ENCODE results near the gene NOL4L.

Gene NOL4L

GRCh38 chr20:32444474-32445220, 140.5 kb downstream of the NOL4L start:
- peaks cover 3% of the 10 kb centered on the region for H3K27me3 Mint-ChIP-seq (ENCODE audit: low read depth, poor library complexity)
- DNase-seq: no peak
- peak overlapping the region; percentile 94 for H3K27ac Mint-ChIP-seq
- TF ChIP-seq CTCF (IDR thresholded peaks at IDR 0.05): no peak
- H3K36me3 Mint-ChIP-seq (ENCODE audit: low read depth): peaks cover 45% of the 10 kb centered on the region
- H3K4me3 Mint-ChIP-seq: no peak overlapping the region
- peaks cover 27% of the 10 kb centered on the region for H3K4me1 Mint-ChIP-seq
- H3K9me3 Mint-ChIP-seq: no peaks in the 10 kb centered on the region

GRCh38 chr20:32443386-32443974, 141.7 kb downstream of the NOL4L start:
- Mint-ChIP-seq H3K4me1 (peaks cover 27% of the 10 kb centered on the region), H3K27ac (peak overlapping the region; percentile 48), H3K4me3 (no peak overlapping the region), H3K36me3 (ENCODE audit: low read depth) (peaks cover 50% of the 10 kb centered on the region), H3K9me3 (no peaks in the 10 kb centered on the region), H3K27me3 (ENCODE audit: low read depth, poor library complexity) (peaks cover 3% of the 10 kb centered on the region)
- DNase-seq: no peak
- TF ChIP-seq CTCF (IDR thresholded peaks at IDR 0.05): no peak

GRCh38 chr20:32442630-32443373, 142.3 kb downstream of the NOL4L start:
- no peak overlapping the region for H3K4me3 Mint-ChIP-seq
- H3K4me1 Mint-ChIP-seq: peaks cover 29% of the 10 kb centered on the region
- no peak for DNase-seq
- peaks cover 51% of the 10 kb centered on the region for H3K36me3 Mint-ChIP-seq (ENCODE audit: low read depth)
- H3K27me3 Mint-ChIP-seq (ENCODE audit: low read depth, poor library complexity): peaks cover 3% of the 10 kb centered on the region
- no peaks in the 10 kb centered on the region for H3K9me3 Mint-ChIP-seq
- H3K27ac Mint-ChIP-seq: peak overlapping the region; percentile 17
- TF ChIP-seq CTCF (IDR thresholded peaks at IDR 0.05): no peak

GRCh38 chr20:32441638-32442037, 143.5 kb downstream of the NOL4L start:
- H3K9me3 Mint-ChIP-seq: no peaks in the 10 kb centered on the region
- no peak for TF ChIP-seq CTCF (IDR thresholded peaks at IDR 0.05)
- no peak for DNase-seq
- peaks cover 51% of the 10 kb centered on the region for H3K36me3 Mint-ChIP-seq (ENCODE audit: low read depth)
- peak overlapping the region; percentile 26 for H3K27ac Mint-ChIP-seq
- peaks cover 3% of the 10 kb centered on the region for H3K27me3 Mint-ChIP-seq (ENCODE audit: low read depth, poor library complexity)
- no peak overlapping the region for H3K4me3 Mint-ChIP-seq
- peaks cover 24% of the 10 kb centered on the region for H3K4me1 Mint-ChIP-seq

GRCh38 chr20:32440758-32441078, 144.4 kb downstream of the NOL4L start:
- peaks cover 15% of the 10 kb centered on the region for H3K4me1 Mint-ChIP-seq
- no peak for TF ChIP-seq CTCF (IDR thresholded peaks at IDR 0.05)
- H3K9me3 Mint-ChIP-seq: no peaks in the 10 kb centered on the region
- H3K36me3 Mint-ChIP-seq (ENCODE audit: low read depth): peaks cover 57% of the 10 kb centered on the region
- peaks cover 3% of the 10 kb centered on the region for H3K27me3 Mint-ChIP-seq (ENCODE audit: low read depth, poor library complexity)
- H3K4me3 Mint-ChIP-seq: no peak overlapping the region
- H3K27ac Mint-ChIP-seq: peak overlapping the region; percentile 4
- DNase-seq: no peak

Data from nephron progenitor cell (in vitro differentiated cells).